HG03460 (cell line): ENCODE data around the gene SLC30A10.
"Not testable (repeated sequence)": the region's sequence is repeated elsewhere in the genome, so short reads cannot be mapped to it uniquely, and the experiment has no call there.

Source experiments
- ATAC-seq: cut with Tn5 transposase; IDR thresholded peaks from one replicate; pipeline ENCODE4 v1.9.1; 2021; ENCODE audit not compliant: unreplicated experiment

SLC30A10 gene

DNA sequence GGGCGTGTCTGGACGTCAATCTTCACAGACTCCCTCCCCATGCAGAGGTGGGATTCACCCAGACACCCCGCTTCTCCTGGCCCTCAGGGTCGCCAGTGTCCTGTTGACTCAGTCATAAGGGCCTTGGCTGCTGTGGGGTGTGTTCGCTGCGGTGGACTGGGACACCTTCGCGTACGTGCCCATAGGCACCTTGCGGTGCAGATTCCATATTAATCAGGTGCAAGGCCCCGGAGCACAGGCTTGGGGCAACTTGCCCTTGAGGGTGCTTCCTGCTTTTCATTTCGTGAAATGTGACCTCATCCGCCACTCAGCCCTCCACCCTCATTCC, 398 bp upstream of the SLC30A10 start:
- no peak for ATAC-seq

DNA sequence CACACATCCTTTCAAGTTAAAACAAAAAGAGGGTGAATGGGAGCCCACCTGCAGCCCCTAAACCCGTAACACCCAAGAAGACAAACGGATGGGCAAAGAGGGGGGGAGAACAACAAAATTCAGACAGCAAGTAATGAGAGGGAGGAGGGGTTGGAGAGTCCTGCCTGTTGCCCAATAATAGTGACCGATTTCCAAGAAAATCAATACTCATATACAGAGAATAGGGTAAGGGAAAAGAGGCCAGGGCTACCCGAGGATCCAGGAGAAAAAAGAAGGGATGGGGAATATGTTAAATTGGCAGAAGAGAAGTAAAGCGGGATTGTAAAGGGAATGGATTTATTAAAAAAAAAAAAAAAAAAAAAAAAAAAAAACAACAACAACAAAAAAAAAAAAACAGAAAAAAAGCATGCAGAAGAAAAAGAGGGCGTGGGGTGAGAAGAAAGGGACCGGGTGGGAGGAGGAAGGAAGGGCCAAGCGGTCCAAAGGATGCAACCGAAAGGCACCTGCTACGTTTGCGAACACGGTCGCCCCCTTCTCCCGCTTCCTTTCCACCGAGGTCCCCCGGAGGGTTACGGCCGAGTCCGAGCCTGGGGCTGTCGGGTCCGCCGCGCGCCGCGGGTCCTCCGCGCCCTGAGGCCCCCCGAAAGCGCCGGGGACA, 930 bp downstream of the SLC30A10 start:
- ATAC-seq: no peak

DNA sequence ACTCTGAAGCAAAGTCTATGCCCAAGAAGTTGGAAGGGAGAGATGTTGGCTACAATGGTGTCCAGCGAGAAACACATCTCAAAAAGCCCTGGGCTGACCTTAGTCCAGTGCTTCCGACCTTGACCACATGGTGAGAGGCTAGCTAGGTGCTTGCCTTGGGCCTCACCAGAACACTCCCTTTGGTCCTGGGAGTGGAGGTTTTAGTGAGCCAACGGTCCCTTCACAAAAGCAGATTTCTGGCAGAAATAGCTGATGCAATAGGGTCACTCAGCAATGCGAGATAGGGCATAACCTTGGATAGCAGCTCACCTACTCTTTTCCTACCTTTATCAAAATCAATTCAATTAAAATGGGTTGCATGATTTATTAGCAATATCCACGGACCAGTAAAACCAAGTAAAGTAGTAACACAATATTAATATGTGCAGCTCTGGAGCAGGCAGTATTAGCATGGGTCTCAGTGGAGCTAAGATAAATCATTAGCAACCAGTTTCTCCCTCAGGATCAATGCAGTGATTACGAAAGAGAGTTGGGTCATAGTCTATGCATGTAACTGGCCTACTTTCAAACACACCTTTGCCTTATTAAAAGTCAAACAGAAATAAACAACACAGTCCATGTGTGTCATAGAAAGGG, 1.9 kb downstream of the SLC30A10 start:
- ATAC-seq: no peak

DNA sequence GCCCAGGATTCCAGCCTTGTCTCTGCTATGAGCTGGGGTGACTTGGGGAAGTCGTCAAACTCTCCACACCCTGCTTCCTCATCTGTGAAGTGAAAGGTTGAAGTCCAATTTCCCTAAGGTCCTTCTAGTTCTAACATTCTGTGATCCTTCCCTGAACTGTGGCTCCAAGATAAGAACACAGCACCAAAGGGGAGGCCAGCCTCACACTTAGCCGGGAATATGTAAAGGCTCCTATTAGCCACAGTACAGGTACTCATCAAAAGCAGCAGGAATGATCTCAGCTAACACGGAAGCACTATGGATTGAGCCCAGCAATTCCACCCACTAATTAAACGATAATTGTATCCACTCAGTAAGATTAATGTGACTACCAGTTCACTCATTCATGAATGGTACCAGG, 4.0 kb downstream of the SLC30A10 start:
- ATAC-seq: no peak

DNA sequence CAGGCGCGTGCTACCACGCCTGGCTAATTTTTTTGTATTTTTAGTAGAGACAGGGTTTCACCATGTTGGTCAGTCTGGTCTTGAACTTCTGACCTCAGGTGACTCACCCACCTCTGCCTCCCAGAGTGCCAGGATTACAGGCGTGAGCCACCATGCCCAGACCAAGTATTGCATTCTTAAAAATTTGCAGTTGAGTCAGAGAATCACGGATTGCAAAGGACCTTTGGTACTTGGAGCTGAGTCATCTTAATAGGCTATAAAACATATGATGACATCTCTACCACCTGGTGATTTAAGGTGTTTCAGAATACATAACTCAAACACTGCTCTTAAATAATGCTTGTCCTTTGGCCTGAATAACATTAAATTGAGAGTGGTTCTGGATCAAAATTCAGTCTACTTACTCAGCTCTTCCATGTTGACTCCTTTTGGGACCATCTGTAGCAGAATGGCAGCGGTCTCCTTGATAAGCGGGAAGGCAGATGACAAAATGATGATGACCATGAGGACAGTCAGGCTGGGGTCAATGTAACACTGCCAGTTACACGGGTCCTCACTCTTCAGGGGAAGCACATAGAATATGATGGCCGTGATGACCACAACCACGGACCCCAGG, 10.4 kb downstream of the SLC30A10 start:
- ATAC-seq: no peak

DNA sequence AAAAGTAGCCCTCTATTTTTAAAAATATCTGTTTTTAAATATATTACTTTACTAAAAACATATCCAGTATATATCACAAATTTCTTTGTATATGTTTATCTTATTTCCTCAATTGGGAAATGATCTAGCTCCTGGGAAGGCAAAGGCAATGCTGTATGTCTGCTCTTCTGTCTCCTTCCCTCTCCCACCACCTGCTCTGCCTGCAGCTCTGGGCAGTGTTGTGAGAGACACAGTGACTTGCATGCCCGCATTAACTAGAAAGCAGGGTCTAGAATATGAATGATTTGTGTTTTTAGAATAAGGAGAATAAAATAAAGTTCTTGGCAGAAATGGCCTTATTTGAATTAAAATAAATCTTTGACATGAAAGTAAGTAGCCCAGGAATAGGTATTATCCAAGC, 11.1 kb downstream of the SLC30A10 start:
- ATAC-seq: no peak

DNA sequence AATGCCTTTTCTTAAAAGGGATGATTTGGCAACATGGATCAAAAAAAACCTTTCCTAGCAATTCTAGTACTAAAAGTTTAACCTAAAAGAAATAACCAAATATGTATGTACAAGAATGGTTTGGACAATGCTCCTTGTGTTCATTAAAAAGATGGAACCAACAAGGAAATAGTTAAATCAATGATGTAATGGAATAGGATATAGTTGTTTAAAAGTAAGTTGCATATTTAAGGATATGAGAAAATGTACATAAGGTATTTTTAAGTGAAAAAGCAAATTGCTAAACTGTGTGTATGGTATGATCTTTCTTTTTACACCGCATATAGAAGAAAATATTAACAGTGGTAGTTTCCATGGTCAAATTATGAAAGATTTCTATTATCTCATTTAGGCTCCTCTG, 12.1 kb downstream of the SLC30A10 start:
- ATAC-seq: no peak

DNA sequence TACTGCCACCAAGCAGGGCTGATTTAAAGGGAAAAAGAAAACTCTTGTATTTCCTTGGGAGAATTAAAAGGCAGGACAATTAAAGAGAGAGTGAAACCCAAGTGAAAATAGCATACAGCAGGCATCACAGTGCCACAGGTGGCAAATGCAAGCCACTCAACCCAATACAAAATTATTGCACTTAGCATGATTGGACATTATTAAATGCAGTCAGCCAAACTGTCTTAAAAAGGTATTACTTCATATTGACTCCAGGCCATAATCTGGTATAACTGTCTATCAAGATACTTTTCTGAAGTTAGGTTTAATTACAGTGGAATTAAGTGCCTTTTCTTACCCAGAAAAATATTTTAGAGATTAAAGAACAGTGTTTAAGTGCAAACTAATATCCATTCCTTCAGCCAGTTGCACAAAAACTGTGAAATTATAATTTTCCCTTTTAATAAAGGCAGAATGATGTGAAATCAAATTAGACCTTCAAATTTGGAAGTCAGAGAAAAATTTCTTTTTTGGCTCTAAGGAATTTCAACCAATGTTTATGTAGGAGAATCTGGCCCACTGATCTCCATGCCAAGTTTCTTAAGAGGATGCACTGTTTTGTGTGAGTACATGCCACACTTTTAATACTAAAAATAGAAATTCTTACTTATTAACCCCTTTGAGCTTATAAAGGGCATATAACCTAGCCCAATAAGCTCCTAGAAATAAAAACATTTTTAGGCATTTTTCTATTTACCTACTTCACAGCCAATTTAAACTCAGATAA, 15.2 kb downstream of the SLC30A10 start:
- ATAC-seq: no peak

DNA sequence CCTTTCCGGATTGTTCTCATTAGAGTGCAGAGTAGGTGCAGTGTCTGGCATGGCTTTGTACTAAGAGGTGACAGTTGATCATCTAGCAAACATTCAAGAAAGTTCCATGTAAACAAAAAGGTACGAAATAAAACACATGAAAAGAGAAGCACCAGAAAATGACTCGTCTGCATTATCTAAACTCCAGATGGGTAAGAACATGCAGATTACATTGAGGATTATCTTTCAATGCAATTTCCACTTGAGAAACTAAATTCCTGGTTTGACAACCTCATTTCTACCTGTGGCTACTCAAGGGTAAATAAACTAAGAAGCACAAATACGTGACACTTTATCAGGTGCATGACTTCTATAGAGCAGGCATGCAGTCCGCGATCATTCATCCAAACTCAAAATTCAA, 17.6 kb downstream of the SLC30A10 start:
- no peak for ATAC-seq

DNA sequence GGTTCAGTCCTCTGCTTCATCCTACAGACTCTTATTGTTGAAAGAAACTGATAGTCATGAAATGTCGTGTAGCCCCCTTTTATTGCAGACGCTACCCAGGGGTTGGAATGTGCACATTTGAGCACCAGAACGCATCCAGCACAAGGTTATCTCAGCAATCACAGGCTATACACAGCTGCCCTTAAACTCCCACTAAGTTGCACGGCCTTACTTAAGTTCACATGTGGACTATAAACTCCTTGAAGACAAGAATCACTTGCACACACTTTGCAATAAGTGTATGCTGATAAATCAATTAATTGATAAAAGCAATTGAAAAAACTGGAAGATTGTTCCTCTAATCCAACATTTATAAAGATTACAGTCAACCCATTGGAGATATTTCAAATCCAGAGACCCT, 18.9 kb downstream of the SLC30A10 start:
- ATAC-seq: no peak

DNA sequence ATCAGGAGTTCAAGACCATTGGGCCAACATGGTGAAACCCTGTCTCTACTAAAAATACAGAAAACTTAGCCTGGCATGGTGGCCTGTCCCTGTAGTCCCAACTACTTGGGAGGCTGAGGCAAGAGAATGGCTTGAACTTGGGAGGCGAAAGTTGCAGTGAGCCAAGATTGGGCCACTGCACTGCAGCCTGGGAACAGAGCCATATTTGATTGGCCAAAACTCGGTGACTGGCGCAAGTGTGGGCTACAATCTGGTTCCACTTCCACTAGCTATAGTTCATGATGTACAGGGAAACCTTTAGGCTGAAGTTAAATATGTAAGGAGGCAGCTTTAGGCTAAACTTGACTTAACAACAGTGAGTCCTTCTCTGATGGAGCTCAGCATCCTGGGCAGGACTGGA, 20.2 kb downstream of the SLC30A10 start:
- no peak for ATAC-seq

DNA sequence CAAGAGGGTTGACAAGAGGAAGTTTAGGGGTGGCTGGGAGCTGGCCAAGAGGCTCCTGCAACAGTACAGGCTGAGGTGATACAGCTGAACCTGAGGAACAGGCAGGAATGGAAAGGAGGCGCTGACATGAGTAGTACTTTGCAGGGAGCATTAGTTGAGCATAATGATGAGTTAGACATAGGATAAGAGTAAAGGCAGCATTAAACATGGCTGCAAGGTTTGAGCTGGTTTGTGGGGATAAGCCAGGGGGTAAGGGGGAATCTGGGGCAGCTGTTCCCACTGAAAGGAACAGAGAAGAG, 20.6 kb downstream of the SLC30A10 start:
- no peak for ATAC-seq

DNA sequence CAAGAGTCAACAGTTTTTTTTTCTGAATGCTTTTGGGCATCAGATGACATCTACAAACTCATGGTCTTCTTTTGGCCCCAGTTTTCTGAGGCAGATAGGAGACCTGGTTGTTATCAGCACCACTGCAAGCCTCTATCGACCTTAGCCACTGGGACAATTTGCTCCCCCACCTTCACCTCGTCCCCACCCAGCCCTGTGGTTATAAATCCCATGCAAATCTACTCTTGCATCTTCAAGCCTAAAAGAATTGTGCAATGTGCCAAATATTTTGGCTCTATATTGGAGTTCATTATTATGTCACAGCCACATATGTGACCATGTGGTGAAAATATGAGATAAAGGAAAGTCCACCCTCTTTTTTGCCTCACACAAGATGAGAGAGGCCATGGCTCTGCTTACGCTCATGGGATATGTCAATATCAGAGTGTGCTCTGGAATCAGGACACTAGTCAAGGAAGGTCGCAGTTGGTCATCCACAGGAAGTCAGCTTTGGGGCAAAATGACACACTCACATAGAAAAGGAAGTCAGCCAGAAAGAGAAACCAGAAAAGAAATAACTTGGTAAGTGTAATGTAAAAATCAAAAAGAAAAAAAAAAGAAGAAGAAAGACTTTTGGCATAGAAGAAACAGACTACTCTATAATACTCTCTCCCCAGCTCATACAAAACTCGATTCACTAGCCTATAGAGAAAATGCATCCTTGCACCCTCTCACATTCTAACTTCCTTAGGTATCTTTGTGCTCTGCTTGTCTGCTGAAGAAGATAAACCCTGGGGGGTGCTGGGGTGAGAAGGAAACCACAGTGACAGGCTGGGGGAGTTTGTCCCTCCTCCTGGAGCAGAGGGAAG, 21.2 kb downstream of the SLC30A10 start:
- ATAC-seq: no peak

DNA sequence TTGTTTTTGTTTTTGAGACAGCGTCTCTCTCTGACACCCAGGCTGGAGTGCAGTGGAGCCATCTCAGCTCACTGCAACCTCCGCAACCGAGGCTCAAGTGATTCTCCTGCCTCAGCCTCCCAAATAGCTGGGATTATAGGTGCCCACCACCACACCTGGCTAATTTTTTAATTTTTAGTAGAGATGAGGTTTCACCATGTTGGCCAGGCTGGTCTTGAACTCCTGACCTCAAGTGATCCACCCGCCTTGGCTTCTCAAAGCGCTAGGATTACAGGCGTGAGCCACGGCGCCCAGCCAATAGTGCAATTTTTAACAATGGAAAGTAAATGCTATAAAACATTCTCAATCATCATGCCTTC, 21.8 kb downstream of the SLC30A10 start:
- not testable (repeated sequence) for ATAC-seq

DNA sequence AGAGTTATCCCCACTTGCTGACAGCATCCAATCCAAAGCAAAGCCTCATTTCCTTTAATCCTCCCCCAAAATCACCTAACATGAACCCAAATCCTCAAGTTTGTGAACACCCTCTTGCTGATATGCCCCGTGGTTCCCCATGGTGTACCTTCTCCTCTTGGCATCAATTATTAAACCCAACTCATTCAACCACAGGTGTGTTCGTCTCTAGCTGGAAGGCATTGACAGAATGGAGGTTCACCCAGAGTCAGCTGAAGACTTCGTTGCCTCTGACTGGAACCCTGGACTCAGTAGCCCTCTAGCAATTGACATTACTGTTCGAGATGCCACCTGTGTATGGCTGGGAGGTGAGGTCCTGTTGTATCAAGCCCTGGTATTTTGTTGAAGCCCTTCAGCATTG, 22.8 kb downstream of the SLC30A10 start:
- ATAC-seq: no peak

DNA sequence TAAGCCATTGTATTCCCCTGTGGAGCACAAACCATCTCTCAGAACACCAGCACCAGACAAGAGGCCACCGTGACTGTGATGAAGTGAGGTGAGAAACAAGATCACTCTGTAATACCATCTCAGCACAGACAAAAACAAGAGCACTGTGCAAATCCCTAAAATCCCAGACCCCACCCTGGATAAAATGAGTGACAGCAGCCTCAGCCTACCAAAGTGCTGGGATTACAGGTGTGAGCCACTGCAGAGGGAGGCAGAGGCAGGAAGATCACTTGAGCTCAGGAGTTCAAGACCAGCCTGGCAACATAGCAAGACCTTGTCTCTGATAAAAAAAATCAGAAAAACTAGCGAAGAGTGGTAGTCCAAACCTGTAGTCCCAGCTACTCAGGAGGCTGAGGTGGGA, 23.4 kb downstream of the SLC30A10 start:
- no peak for ATAC-seq

DNA sequence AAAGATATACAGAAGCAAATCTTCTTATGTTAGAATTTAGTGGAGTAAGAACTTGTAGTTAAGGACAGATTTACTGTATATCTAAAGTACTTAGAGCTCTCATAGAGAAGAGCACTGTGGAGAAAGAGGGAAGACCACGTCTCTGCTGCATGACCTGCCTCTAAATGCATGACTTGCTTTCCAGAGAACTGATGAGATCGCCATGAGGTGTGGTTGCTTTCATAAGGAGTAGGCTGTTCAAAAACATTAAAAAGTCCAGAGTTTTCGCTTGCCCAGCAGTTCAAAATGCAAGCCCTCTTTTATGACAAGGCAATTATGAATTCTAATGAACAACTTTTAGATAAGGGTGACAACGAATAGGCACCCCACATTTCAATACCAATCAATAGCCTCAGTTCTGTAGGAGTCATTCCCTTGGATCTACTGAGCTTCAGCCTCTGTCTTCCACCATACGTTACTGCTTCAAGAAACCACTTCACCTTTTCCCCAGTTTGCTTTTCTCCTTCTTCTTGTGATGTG, 24.9 kb downstream of the SLC30A10 start:
- no peak for ATAC-seq

DNA sequence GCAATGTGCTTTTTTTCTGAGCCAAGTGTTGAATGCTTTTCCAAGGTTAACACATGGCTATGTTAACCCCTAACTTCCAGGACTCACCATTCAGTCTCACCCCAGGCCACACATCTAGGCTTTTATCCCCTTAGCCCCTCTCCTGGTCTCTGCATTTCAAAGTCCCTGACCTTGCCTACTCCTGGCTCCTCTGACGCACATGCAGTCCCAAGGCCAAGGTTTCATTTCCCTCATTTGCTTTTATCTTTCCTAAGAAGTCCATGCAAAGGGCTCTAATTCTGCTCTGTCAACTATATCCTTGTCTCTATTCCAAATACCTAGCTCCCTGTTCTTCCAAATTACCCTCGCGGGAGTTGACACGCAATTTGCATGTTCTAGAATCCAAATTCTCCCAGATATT, 25.4 kb downstream of the SLC30A10 start:
- no peak for ATAC-seq

DNA sequence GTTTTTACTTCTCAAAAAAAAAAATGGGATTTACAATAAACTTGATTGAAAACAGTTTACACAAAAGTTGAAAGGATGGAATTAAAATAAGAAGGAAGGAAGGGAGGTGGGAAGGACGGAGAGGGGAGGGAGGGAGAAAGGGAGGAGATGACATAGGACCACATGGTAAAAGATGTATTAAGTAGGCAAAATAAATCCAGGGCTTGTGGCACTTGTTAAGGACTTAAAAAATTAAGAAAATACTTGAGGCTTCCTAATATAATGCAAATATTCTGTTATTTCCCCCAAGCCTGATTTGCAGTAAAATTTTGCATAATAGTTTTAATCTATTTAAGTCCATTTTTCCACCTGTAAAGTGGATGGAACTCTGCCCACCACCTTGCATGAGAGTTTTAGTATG, 27.5 kb downstream of the SLC30A10 start:
- ATAC-seq: no peak

DNA sequence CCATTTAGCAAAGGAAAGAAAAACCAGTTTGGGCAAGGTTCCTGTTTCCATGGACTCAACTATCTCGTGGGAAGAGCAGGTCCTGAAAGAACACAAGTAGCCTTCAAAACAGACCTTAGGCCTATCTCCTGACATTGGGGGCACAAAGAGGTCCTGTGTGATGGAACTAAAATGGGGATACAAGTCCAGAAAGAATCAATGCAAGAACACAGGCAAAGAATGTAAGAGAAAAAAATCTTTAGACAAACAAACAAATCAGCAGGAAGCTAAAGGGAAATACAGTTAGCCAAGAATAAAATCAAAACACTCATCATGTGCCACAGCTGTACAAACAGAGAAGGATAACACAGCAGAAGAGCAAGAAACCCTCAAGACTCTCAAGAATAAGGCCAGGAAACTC, 28.2 kb downstream of the SLC30A10 start:
- ATAC-seq: no peak

DNA sequence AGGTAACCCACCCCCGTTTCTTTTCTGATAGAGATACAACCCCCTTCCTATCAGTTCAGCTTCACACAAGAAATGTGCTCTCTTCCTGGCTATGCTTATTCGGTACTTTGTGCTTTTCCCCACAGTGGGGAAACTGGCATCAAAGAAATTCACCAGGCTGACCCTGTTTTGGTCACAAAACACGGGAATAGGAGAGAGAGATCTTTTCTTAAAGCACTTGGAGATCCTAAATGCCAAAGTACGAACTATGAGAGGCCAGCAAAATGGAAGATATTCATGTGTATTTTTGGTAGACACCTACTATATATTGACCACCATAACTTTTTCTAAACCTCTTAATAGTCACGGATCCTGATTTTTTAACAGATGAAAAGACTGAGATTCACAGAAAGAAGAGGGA, 30.0 kb downstream of the SLC30A10 start:
- ATAC-seq: no peak
